PC-9 (cell line): ENCODE data around the gene SLC15A1. TPM values are rescaled to one million over a fixed set of nuclear protein-coding genes. Genes with fewer than 3 reads are reported as not detected.

Source experiments
- BruUV-seq: library from RNA; stranded (reverse); fragments of 400-500 nt; replicated peaks from 2 replicates; lab custom pipeline; 2021; lab: Mats Ljungman, UMichigan
- CTCF ChIA-PET: fragments of 300-600 bp; sonication (Branson Sonifier 250); formaldehyde crosslinking; loops from one replicate; lab custom pipeline; 2022; ENCODE audit warnings: antibody characterized with exemption; lab: Charles Lee
- POLR2A ChIA-PET: fragments of 300-600 bp; sonication (Branson Sonifier 250); formaldehyde crosslinking; loops from one replicate; lab custom pipeline; 2022; ENCODE audit warnings: antibody characterized with exemption; ENCODE audit not compliant: unreplicated experiment; lab: Charles Lee
- DNase-seq, 2 experiments: peaks; one replicate each; pipeline versions ENCODE4 v3.0.0 to v3.0.0-alpha.2; 2015 to 2022; ENCODE audit warnings: mixed read lengths in 1 of 2
- H2AFZ ChIP-seq: fragments of 200-600 bp; sonication (generic); 2 replicates; pipeline ENCODE4 v1.8.1; 2017; ENCODE audit warnings: antibody characterized with exemption
- H3F3A ChIP-seq: fragments of 200-600 bp; sonication (generic); 2 replicates; pipeline ENCODE4 v1.8.1; 2017; ENCODE audit warnings: antibody characterized with exemption, mild to moderate bottlenecking, low read depth; ENCODE audit not compliant: insufficient read depth
- H3K27ac ChIP-seq: fragments of 200-600 bp; sonication (generic); 2 replicates; pipeline ENCODE4 v1.6.1; 2016; ENCODE audit warnings: mixed run types
- H3K27me3 ChIP-seq: fragments of 200-600 bp; sonication (generic); 2 replicates; pipeline ENCODE4 v1.6.1; 2016; ENCODE audit warnings: low read depth, mixed run types; ENCODE audit not compliant: insufficient read depth
- H3K36me3 ChIP-seq: fragments of 200-600 bp; sonication (generic); 2 replicates; pipeline ENCODE4 v1.6.1; 2016; ENCODE audit warnings: low read depth, mixed run types
- H3K4me1 ChIP-seq: fragments of 200-600 bp; sonication (generic); replicated peaks from 2 replicates; pipeline ENCODE4 v1.6.1; 2016; ENCODE audit warnings: mixed run types; ENCODE audit not compliant: insufficient read depth
- H3K4me2 ChIP-seq: fragments of 200-600 bp; sonication (generic); 2 replicates; pipeline ENCODE4 v1.6.1; 2017; ENCODE audit warnings: mixed run types
- H3K4me3 ChIP-seq: fragments of 200-600 bp; sonication (generic); 2 replicates; pipeline ENCODE4 v1.6.1; 2016; ENCODE audit warnings: mixed run types
- H3K79me2 ChIP-seq: fragments of 200-600 bp; sonication (generic); 2 replicates; pipeline ENCODE4 v1.6.1; 2017; ENCODE audit warnings: low read depth, mixed run types
- H3K9me2 ChIP-seq: fragments of 200-600 bp; sonication (generic); 2 replicates; pipeline ENCODE4 v1.8.1; 2017; ENCODE audit warnings: mild to moderate bottlenecking; ENCODE audit not compliant: insufficient read depth
- H3K9me3 ChIP-seq: fragments of 200-600 bp; sonication (generic); 2 replicates; pipeline ENCODE4 v1.8.1; 2016; ENCODE audit warnings: low read depth; ENCODE audit not compliant: insufficient read depth
- H4K20me1 ChIP-seq: fragments of 200-600 bp; sonication (generic); 2 replicates; pipeline ENCODE4 v1.8.1; 2017; ENCODE audit not compliant: insufficient read depth
- CTCF ChIP-seq: fragments of 200-600 bp; sonication (generic); conservative IDR thresholded peaks from 2 replicates; pipeline ENCODE4 v1.6.1; 2017; ENCODE audit warnings: mixed run types, antibody characterized with exemption, mild to moderate bottlenecking, moderate library complexity
- EZH2 ChIP-seq: fragments of 200-600 bp; sonication (generic); IDR thresholded peaks from 2 replicates; pipeline ENCODE4 v1.8.0; 2017; ENCODE audit warnings: antibody characterized with exemption, low read depth
- intact Hi-C: fragments of 100-400 bp; cut with micrococcal nuclease; formaldehyde crosslinking; loops from one replicate; pipeline ENCODE4 v1.10.0; 2022; ENCODE audit not compliant: unreplicated experiment
- total RNA-seq: library from RNA; stranded (reverse); gene quantifications from 2 replicates; pipeline ENCODE4 v1.2.3, GENCODE V29; 2021

SLC15A1 gene
- total RNA-seq, 1 experiment from 2014 or later: 0.55 TPM

GRCh38 chr13:98787996-98788395, 35.5 kb upstream of the SLC15A1 start:
- H3K4me1 ChIP-seq: peaks cover 19% of the 10 kb centered on the region
- H3K79me2 ChIP-seq: no peaks in the 10 kb centered on the region
- no peaks in the 10 kb centered on the region for H4K20me1 ChIP-seq
- H3K36me3 ChIP-seq: 0 out of 2 replicates have a peak, but pooled peaks cover 5% of the 10 kb centered on the region
- H3F3A ChIP-seq: 0 out of 2 replicates have a peak, but pooled peaks cover 4% of the 10 kb centered on the region
- DNase-seq: no peak
- CTCF ChIA-PET: no interaction called here
- no peak overlapping the region for H2AFZ ChIP-seq
- TF ChIP-seq EZH2 (no peak), CTCF (no peak)
- H3K27me3 ChIP-seq: no peaks in the 10 kb centered on the region
- intact Hi-C loops: no loop called here
- H3K27ac ChIP-seq: no peak overlapping the region
- no TSS peak for BruUV-seq
- no peak overlapping the region for H3K4me2 ChIP-seq
- H3K9me3 ChIP-seq: no peaks in the 10 kb centered on the region
- H3K4me3 ChIP-seq: no peak overlapping the region
- POLR2A ChIA-PET: no interaction called here
- H3K9me2 ChIP-seq: no peaks in the 10 kb centered on the region

GRCh38 chr13:98787173-98787572, 34.7 kb upstream of the SLC15A1 start:
- no peak overlapping the region for H3K27ac ChIP-seq
- intact Hi-C loops: no loop called here
- DNase-seq: no peak
- no peaks in the 10 kb centered on the region for H3K79me2 ChIP-seq
- TF ChIP-seq CTCF: no peak
- no peak for TF ChIP-seq EZH2
- no TSS peak for BruUV-seq
- H3K9me3 ChIP-seq: no peaks in the 10 kb centered on the region
- peaks cover 11% of the 10 kb centered on the region; the same call in 1 of the 2 replicates for H3F3A ChIP-seq
- CTCF ChIA-PET: no interaction called here
- no peak overlapping the region for H3K4me2 ChIP-seq
- H2AFZ ChIP-seq: no peak overlapping the region
- no peak overlapping the region for H3K4me3 ChIP-seq
- H3K4me1 ChIP-seq: peaks cover 26% of the 10 kb centered on the region
- POLR2A ChIA-PET: no interaction called here
- H3K9me2 ChIP-seq: no peaks in the 10 kb centered on the region
- H3K36me3 ChIP-seq: no peaks in the 10 kb centered on the region
- no peaks in the 10 kb centered on the region for H3K27me3 ChIP-seq
- no peaks in the 10 kb centered on the region for H4K20me1 ChIP-seq

- CTCF ChIA-PET: no interaction called here
- Histone ChIP-seq H3K4me1 (peaks cover 26% of the 10 kb centered on the region), H3K27me3 (no peaks in the 10 kb centered on the region), H3K4me2 (no peak overlapping the region), H3F3A (peaks cover 11% of the 10 kb centered on the region; the same call in 1 of the 2 replicates), H3K36me3 (no peaks in the 10 kb centered on the region), H3K9me2 (no peaks in the 10 kb centered on the region), H4K20me1 (no peaks in the 10 kb centered on the region), H3K27ac (no peak overlapping the region), H3K4me3 (no peak overlapping the region), H3K79me2 (no peaks in the 10 kb centered on the region), H3K9me3 (no peaks in the 10 kb centered on the region), H2AFZ (no peak overlapping the region)
- intact Hi-C loops: no loop called here
- DNase-seq: no peak
- no TSS peak for BruUV-seq
- TF ChIP-seq CTCF (no peak), EZH2 (no peak)
- POLR2A ChIA-PET: no interaction called here
These were observed 33.6 kb upstream of the SLC15A1 start for GRCh38 chr13:98786023-98786422.
